NT2/D1 (cell line): ENCODE results near the gene CLDN22.

Experiments used
- DNase-seq: peaks from one replicate; pipeline ENCODE4 v3.0.0-alpha.2; 2011; ENCODE audit warnings: low read depth, low spot score
- H3K27me3 ChIP-seq: 2 replicates; pipeline ENCODE4 v1.6.0; 2011; ENCODE audit warnings: mild to moderate bottlenecking; ENCODE audit not compliant: insufficient read length, insufficient read depth
- H3K36me3 ChIP-seq: 2 replicates; pipeline ENCODE4 v1.6.1; 2011; ENCODE audit warnings: mild to moderate bottlenecking, low read length, mixed read lengths; ENCODE audit not compliant: insufficient read depth, insufficient read length
- H3K4me1 ChIP-seq: 2 replicates; pipeline ENCODE4 v1.5.1; 2011; ENCODE audit not compliant: insufficient read depth, insufficient read length
- H3K4me3 ChIP-seq: 2 replicates; pipeline ENCODE4 v1.5.1; 2011; ENCODE audit warnings: low read depth; ENCODE audit not compliant: insufficient read length
- H3K9ac ChIP-seq: 2 replicates; pipeline ENCODE4 v1.6.0; 2011; ENCODE audit warnings: low read depth; ENCODE audit not compliant: insufficient read length
- H3K9me3 ChIP-seq: 2 replicates; pipeline ENCODE4 v1.5.1; 2011; ENCODE audit warnings: mild to moderate bottlenecking, low read length; ENCODE audit not compliant: insufficient read depth
- SUZ12 ChIP-seq: IDR thresholded peaks from 2 replicates; pipeline ENCODE4 v1.6.1; 2011; ENCODE audit not compliant: insufficient read length, insufficient read depth; ENCODE audit errors: extremely low read depth
- YY1 ChIP-seq: IDR thresholded peaks from 2 replicates; pipeline ENCODE4 v1.6.1; 2011; ENCODE audit not compliant: insufficient read length, insufficient read depth
- ZNF274 ChIP-seq: IDR thresholded peaks from 2 replicates; pipeline ENCODE4 v1.6.1; 2011; ENCODE audit warnings: mild to moderate bottlenecking, low read depth, low read length

Gene CLDN22

DNA sequence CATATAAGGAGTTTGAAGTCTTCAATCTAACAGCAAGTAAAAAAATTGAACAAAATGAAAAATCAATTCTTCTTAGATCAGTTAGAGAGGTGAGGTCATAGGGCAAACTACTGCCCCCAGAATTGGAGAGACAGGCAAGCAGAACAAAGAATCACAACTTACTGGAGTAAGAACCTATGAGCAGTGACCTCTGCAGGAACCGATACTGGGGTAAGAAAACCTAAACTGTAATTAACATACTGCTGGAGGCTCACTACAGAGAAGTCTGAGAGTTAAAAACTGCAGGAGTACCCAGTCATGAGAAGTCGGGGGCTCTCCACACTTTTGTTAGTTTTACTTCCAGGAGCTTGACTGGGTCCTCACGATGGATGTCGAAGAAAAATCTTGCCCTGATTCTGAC is 16.0 kb downstream of the CLDN22 start:
- H3K9ac ChIP-seq: no peak overlapping the region
- DNase-seq: no peak
- no peaks in the 10 kb centered on the region for H3K9me3 ChIP-seq
- H3K4me3 ChIP-seq: no peak overlapping the region
- no peaks in the 10 kb centered on the region for H3K4me1 ChIP-seq
- no peaks in the 10 kb centered on the region for H3K27me3 ChIP-seq
- TF ChIP-seq YY1 (no peak), ZNF274 (no peak)
- peaks cover 16% of the 10 kb centered on the region for H3K36me3 ChIP-seq

DNA sequence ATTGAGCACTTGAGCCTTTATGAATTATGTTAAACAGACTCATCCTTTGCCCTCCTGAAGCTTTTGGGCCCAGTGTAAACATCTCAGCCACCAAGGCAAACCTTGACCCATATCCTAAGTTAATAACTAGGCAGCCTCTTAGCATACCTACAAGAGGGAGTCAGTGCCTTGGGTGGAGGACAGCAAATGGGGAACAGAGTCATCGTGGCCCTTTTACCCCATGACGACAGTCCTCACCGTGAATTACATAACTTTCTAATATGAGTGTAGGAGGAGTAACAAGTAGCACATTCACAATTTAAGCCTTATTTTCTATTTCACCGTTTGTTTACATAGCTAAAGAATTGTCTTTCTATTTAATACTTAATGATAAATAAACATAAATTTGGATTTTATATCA is 16.8 kb downstream of the CLDN22 start:
- Histone ChIP-seq H3K4me1 (no peaks in the 10 kb centered on the region), H3K36me3 (peaks cover 16% of the 10 kb centered on the region), H3K27me3 (no peaks in the 10 kb centered on the region), H3K4me3 (no peak overlapping the region), H3K9ac (no peak overlapping the region), H3K9me3 (no peaks in the 10 kb centered on the region)
- TF ChIP-seq SUZ12 (no peak), YY1 (no peak), ZNF274 (no peak)
- no peak for DNase-seq

DNA sequence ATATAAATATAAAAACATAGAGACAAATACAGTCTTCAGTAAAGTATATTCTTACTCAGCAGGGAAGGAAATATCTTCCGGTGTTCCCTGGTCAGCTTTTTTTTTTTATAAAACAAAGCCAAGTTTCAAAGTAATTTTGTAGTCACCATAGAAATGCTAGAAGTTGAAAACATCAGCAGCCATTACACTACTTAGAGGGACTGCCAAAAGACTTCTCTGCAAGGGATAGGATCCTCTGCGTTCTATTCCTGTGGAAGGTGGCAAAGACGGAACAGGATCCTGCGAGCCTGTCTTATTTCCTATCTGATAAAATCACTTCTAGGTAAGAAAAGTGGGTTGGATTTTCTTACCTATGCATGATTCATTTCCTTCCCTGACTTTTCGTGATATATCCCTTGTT is 19.4 kb downstream of the CLDN22 start:
- H3K9me3 ChIP-seq: no peaks in the 10 kb centered on the region
- no peaks in the 10 kb centered on the region for H3K4me1 ChIP-seq
- H3K4me3 ChIP-seq: no peak overlapping the region
- H3K27me3 ChIP-seq: no peaks in the 10 kb centered on the region
- no peak for TF ChIP-seq YY1
- TF ChIP-seq ZNF274: no peak
- TF ChIP-seq SUZ12: no peak
- peaks cover 27% of the 10 kb centered on the region for H3K36me3 ChIP-seq
- no peak overlapping the region for H3K9ac ChIP-seq
- DNase-seq: no peak

DNA sequence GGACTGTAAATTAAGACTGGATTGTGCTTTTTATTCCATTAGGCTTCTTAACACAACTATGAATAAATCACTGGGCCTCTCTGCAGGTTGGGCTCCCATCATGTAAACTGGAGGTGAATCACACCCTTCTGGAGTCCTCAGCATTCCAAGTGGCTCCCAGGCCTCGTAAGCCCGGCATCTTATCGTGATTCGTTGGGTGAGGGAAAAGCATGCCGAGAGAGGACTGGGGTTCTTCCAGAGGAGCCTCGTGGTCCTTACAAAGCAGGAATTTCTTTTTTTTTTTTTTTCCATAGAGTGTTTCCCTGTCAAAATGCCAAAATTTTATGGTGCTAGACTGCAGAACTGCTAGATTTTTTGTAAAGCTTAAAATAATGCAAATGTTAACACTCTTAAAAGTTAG is 20.0 kb downstream of the CLDN22 start:
- Histone ChIP-seq H3K36me3 (peaks cover 31% of the 10 kb centered on the region), H3K9me3 (no peaks in the 10 kb centered on the region), H3K27me3 (no peaks in the 10 kb centered on the region), H3K4me1 (no peaks in the 10 kb centered on the region), H3K9ac (no peak overlapping the region), H3K4me3 (no peak overlapping the region)
- no peak for TF ChIP-seq YY1
- TF ChIP-seq SUZ12: no peak
- TF ChIP-seq ZNF274: no peak
- DNase-seq: peak; percentile 27

DNA sequence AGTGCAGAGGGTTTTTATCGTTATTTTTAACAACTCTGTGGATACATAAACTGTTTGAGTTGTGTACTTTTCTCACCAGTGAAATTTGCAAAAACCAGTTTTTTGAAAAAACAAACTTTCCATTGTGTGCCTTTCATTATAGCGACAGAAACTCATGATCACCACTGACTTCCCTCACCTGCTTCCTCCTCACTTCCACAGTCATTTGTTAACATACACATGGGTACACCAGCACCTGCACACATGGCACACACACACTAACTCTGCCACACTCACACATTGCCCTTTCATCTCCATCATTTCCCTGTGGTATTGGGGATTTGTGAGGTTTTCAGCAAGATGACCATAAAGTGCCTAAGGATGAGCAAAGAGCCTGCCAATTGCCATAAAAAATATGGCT is 20.6 kb downstream of the CLDN22 start:
- DNase-seq: no peak
- no peak overlapping the region for H3K4me3 ChIP-seq
- peaks cover 30% of the 10 kb centered on the region for H3K36me3 ChIP-seq
- H3K4me1 ChIP-seq: no peaks in the 10 kb centered on the region
- no peaks in the 10 kb centered on the region for H3K9me3 ChIP-seq
- H3K9ac ChIP-seq: no peak overlapping the region
- no peaks in the 10 kb centered on the region for H3K27me3 ChIP-seq
- TF ChIP-seq ZNF274 (no peak), YY1 (no peak), SUZ12 (no peak)

DNA sequence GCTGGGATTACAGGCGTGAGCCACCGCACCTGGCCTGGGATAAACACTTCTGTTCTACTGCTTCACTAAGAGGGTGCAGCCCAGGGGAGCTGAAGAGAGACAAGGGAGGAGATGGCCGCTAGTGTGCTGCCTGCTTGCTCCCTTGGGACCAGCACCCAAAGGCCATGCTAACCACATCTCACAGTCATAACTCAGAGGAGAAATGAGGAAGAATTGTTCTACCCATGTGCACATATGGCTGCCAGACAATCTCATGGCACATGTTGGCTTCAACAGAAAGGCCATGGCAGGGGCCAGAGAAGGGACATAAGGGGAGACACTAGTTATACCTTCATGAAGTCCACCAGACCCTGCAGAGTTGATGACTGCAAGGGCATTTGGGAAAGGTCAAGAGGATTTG is 22.4 kb downstream of the CLDN22 start:
- TF ChIP-seq YY1: no peak
- TF ChIP-seq SUZ12: no peak

DNA sequence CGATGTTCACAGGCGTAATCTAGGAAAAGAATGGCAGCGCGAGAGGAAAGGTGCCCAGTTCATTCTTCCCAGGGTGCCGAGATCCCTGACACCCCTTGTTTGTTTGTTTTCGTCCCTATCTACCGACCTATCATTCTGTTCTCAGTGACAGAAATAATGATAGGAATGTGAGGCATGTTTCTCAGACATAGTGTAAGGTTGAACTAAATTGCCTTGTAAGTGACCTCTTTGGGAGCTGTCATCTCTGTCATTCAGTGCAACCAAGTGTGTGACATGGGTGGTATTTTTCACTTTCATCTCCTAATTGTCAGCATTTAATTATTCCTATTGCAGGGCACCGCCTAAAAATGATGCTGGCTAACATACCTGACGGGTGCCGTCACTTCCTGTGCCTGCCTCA is 24.4 kb downstream of the CLDN22 start:
- Histone ChIP-seq H3K9me3 (no peaks in the 10 kb centered on the region), H3K9ac (no peak overlapping the region), H3K36me3 (peaks cover 35% of the 10 kb centered on the region), H3K4me3 (no peak overlapping the region), H3K4me1 (no peaks in the 10 kb centered on the region), H3K27me3 (no peaks in the 10 kb centered on the region)
- DNase-seq: no peak
- TF ChIP-seq SUZ12 (no peak), ZNF274 (no peak), YY1 (no peak)

More for the DNA sequence above, 22.4 kb downstream of the CLDN22 start:
- Histone ChIP-seq H3K9ac (no peak overlapping the region), H3K36me3 (peaks cover 29% of the 10 kb centered on the region), H3K9me3 (no peaks in the 10 kb centered on the region), H3K4me3 (no peak overlapping the region), H3K4me1 (no peaks in the 10 kb centered on the region), H3K27me3 (no peaks in the 10 kb centered on the region)
- no peak for DNase-seq

DNA sequence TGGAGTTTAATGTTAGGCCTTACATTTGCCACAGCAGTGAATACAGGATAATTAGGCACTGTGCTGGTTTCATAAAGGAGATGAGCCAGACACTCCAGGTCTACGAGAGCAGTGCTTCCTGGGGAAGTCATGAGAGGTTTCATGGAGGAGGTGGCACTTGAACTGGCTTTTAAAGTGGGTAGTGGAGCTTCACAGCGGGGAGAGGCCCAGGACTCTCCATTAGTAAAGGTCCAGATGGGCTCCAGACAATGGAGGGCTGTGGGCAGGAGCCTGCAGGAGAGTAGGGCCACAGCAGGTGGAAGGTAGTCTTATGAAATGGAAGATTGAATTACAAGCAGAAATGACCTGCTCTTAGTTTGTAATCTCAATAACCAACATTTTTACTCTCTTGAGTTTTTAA is 29.0 kb downstream of the CLDN22 start:
- H3K9ac ChIP-seq: no peak overlapping the region
- H3K4me1 ChIP-seq: no peaks in the 10 kb centered on the region
- H3K36me3 ChIP-seq: peaks cover 57% of the 10 kb centered on the region
- H3K4me3 ChIP-seq: no peak overlapping the region
- no peaks in the 10 kb centered on the region for H3K27me3 ChIP-seq
- DNase-seq: no peak
- TF ChIP-seq ZNF274 (no peak), SUZ12 (no peak), YY1 (no peak)
- no peaks in the 10 kb centered on the region for H3K9me3 ChIP-seq
